Thoracic aorta (tissue), 2 donors: Measurements from ENCODE around the gene DYTN. TPM values are rescaled to one million over a fixed set of nuclear protein-coding genes. Genes with fewer than 3 reads are reported as not detected.

ENCODE experiments used
- ATAC-seq: fragments of 150-250 bp; one replicate; pipeline ENCODE4 v1.8.0; 2017; ENCODE audit warnings: low read depth; ENCODE audit not compliant: insufficient number of reproducible peaks, low FRiP score
- DNase-seq: peaks from one replicate; pipeline ENCODE4 v3.0.0-alpha.2; 2020; ENCODE audit warnings: low spot score
- H3K27ac ChIP-seq, 2 donors: fragments of 200-600 bp; sonication (generic); 1 replicate in 1 of 2; 2 replicates in 1 of 2; pipeline ENCODE4 v1.5.1; 2016; ENCODE audit warnings: mild to moderate bottlenecking in 2 of 2, moderate library complexity in 2 of 2
- H3K27me3 ChIP-seq: fragments of 200-600 bp; sonication (generic); replicated peaks from 2 replicates; pipeline ENCODE4 v1.6.0; 2016; ENCODE audit warnings: mild to moderate bottlenecking; ENCODE audit not compliant: insufficient read depth
- H3K36me3 ChIP-seq: fragments of 200-600 bp; sonication (generic); one replicate; pipeline ENCODE4 v1.5.1; 2016
- H3K4me1 ChIP-seq, 2 donors: fragments of 200-600 bp; sonication (generic); 1 replicate in 1 of 2; 2 replicates in 1 of 2; pipeline versions ENCODE4 v1.5.1 to v1.6.0; 2016; ENCODE audit warnings: low read depth in 2 of 2, mild to moderate bottlenecking in 1 of 2; ENCODE audit not compliant: control insufficient read depth in 1 of 2
- H3K4me3 ChIP-seq: fragments of 200-600 bp; sonication (generic); 2 replicates; pipeline ENCODE4 v1.5.1; 2016; ENCODE audit warnings: mild to moderate bottlenecking
- H3K9me3 ChIP-seq: fragments of 200-600 bp; sonication (generic); 2 replicates; pipeline ENCODE4 v1.5.1; 2016
- total RNA-seq, 2 donors: library from RNA; depleted of rRNA; stranded (reverse); fragments of >200 nt; gene quantifications; one replicate each; pipeline versions ENCODE4 v1.1.0 to v1.2.3, GENCODE V29; 2016
- TF ChIP-seq, protein P1 (sequence below): fragments of 200-600 bp; sonication (generic); IDR thresholded peaks from one replicate; pipeline ENCODE4 v1.5.1; 2019; ENCODE audit warnings: antibody characterized with exemption

Gene DYTN
- total RNA-seq, 2 donors from 2014 or later, result not detected

DNA sequence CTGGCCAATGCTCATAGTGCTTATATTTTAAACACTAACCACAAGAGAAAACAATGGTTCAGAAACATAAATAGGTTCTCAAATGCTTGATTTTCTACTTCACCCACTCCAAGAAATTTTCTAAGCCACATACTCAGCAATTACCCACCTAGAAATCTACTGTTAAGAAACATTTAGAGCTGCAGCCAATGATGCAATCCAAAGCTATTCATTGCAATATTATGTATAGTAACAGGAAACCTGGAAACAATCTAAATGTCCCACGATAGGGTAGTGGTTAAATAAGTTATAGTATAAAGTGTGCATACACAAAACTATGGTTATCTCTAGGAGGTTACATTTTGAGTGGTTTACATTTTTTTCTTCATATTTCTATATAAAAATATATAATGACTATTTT is 70.2 kb downstream of the DYTN start:
- no peaks in the 10 kb centered on the region for H3K9me3 ChIP-seq
- no peak for ATAC-seq
- H3K4me1 ChIP-seq, result no peaks in the 10 kb centered on the region
- DNase-seq, result no peak
- TF ChIP-seq, protein P1, sequence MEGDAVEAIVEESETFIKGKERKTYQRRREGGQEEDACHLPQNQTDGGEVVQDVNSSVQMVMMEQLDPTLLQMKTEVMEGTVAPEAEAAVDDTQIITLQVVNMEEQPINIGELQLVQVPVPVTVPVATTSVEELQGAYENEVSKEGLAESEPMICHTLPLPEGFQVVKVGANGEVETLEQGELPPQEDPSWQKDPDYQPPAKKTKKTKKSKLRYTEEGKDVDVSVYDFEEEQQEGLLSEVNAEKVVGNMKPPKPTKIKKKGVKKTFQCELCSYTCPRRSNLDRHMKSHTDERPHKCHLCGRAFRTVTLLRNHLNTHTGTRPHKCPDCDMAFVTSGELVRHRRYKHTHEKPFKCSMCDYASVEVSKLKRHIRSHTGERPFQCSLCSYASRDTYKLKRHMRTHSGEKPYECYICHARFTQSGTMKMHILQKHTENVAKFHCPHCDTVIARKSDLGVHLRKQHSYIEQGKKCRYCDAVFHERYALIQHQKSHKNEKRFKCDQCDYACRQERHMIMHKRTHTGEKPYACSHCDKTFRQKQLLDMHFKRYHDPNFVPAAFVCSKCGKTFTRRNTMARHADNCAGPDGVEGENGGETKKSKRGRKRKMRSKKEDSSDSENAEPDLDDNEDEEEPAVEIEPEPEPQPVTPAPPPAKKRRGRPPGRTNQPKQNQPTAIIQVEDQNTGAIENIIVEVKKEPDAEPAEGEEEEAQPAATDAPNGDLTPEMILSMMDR, result no peak
- H3K27me3 ChIP-seq, result no peaks in the 10 kb centered on the region
- no peaks in the 10 kb centered on the region for H3K36me3 ChIP-seq
- no peak overlapping the region for H3K4me3 ChIP-seq
- no peak overlapping the region for H3K27ac ChIP-seq

DNA sequence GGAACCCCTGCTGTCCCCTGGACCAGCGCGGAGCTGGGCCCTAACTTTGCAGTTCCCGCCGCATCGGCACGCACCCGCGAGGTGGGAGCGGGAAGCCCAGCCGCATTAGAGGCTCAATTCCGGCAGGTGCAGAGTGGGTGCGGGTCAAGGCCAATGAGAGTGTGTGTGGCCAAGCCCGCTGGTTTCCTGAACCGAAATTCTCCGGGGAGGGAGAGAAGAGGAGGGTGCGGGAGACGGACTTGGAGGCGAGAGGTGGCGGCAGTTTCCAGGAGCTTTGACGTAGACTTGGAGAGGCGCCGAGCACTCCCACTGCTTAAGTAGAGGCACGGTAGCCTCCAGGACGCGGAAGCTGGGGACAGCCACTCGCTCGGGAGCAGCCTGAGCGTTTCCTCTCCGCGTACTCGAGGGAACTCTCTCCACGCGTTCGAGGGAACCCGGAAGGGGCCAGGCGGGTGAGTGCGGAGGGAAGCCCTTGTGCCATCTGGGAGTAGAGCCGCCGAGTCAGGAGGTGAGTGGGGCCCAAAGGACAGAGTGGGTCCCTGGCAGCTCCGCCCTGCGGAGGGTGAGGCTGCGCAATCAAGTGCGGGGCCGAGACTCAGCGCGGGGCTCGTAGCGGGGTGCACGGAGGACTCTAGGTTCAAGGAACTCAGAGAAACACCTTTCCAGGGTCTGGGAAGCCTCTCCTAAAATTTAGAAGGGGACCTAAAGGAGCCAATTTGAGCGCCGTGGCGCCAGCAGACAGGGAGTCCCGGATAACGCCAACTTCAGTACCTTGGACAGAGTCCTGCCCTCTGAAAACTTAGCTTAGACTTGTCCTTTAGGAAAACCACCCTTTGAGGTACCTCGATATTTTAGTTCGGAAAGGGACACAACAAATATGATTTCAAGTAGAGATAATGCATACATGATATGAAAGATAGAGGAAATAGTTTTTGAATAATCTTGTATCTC is 75.8 kb downstream of the DYTN start, which contains the start of gene FAM237A:
Gene FAM237A (plus strand): TSS at position 413 of the 951 bp plus-strand sequence. CDS start 1,750 bp downstream, outside the sequence.
- Histone ChIP-seq H3K27ac (no peak within 1 kb of the TSS), H3K9me3 (no peaks in the 10 kb centered on the region), H3K4me3 (no peak within 1 kb of the TSS), H3K36me3 (no peaks in the 10 kb centered on the region), H3K4me1 (no peaks in the 10 kb centered on the region), H3K27me3 (no peaks in the 10 kb centered on the region)
- TF ChIP-seq, protein P1, result no peak
- ATAC-seq (no peak), DNase-seq (no peak)

DNA sequence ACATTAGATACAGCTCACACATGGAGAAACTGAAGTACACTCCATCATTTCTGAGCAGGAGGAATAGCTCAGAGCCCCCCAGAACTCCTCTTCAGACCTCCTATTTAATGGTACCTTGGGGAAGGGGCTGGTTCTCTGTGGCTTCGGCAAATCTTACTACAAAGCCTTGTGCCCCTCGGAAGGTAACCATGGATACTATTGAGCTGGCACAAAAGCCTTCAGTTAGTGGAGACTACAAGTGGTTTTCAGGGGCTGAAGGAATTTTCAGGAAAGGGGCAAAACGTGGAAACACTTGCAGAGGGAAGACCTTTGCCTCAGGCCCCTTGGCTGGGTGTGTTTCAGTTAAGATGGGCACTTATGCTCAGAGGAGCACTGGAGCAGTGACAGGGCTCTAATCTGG is 77.0 kb downstream of the DYTN start:
- H3K4me1 ChIP-seq, result no peaks in the 10 kb centered on the region
- no peaks in the 10 kb centered on the region for H3K9me3 ChIP-seq
- ATAC-seq (no peak), DNase-seq (no peak)
- H3K4me3 ChIP-seq, result no peak overlapping the region
- H3K27ac ChIP-seq, result no peak overlapping the region
- H3K27me3 ChIP-seq, result no peaks in the 10 kb centered on the region
- no peaks in the 10 kb centered on the region for H3K36me3 ChIP-seq
- TF ChIP-seq, protein P1, result no peak

DNA sequence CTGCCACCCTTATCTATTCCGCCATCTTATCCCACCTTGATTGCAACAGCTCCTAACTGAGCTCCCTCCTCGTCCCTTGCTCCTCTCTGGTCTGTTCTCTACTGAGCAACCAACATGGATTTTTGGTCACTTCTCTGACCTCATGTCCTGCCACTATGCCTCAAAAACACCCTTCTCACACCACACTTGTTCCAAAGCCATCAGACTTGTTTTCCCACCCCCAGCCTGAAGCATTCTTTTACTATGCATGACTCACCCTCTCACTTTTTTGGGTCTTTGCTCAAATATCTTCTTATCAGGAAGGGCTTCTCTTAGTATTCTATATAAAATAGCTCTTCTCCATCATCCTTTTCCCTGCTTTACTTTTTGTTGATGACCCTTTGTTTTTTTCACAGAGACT is 78.6 kb downstream of the DYTN start:
- H3K4me3 ChIP-seq, result no peak overlapping the region
- ATAC-seq (no peak), DNase-seq (no peak)
- H3K27ac ChIP-seq, result no peak overlapping the region
- H3K27me3 ChIP-seq, result no peaks in the 10 kb centered on the region
- no peaks in the 10 kb centered on the region for H3K9me3 ChIP-seq
- no peaks in the 10 kb centered on the region for H3K4me1 ChIP-seq
- no peaks in the 10 kb centered on the region for H3K36me3 ChIP-seq
- TF ChIP-seq, protein P1, result no peak

DNA sequence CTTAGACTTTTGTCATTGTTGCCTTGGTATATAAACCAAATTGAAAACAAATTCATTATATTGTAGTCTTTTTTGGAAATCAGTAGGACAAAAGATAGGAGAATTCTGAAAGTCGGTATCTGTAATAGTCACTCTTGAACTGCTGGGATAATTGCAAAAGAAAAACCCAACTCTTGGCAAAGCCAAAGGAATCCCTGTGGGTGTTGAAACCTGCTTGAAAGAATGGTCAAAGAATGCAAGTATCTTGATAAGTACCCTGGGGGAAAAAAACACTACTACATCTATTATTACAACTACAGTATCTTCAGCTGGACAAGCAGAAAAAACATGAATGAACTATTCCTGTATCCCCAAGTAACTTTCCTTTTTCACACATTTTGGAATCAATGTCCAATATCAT is 83.2 kb downstream of the DYTN start:
- no peak for DNase-seq
- H3K36me3 ChIP-seq, result no peaks in the 10 kb centered on the region
- TF ChIP-seq, protein P1, result no peak

More for the DNA sequence above, 83.2 kb downstream of the DYTN start:
- Histone ChIP-seq H3K27me3 (no peaks in the 10 kb centered on the region), H3K4me1 (no peaks in the 10 kb centered on the region), H3K27ac (no peak overlapping the region), H3K9me3 (no peaks in the 10 kb centered on the region), H3K4me3 (no peak overlapping the region)
- ATAC-seq, result no peak
